ENCODE data around the gene NPY.

Gene NPY

GRCh38 chr7:24313777-24314176 is 29.8 kb downstream of the NPY start:
- no peak for DNase-seq (ENCODE audit: low spot score)

GRCh38 chr7:24316340-24316739 is 32.4 kb downstream of the NPY start:
- DNase-seq (ENCODE audit: low spot score): no peak

GRCh38 chr7:24318326-24318725 is 34.3 kb downstream of the NPY start:
- DNase-seq (ENCODE audit: low spot score): no peak

GRCh38 chr7:24319209-24319608 is 35.2 kb downstream of the NPY start:
- DNase-seq (ENCODE audit: low spot score): no peak

GRCh38 chr7:24323961-24324480 is 40.0 kb downstream of the NPY start:
- DNase-seq (ENCODE audit: low spot score): peak; percentile 95

- no peak for DNase-seq (ENCODE audit: low spot score)
Observed at GRCh38 chr7:24325708-24326107, 41.7 kb downstream of the NPY start.

GRCh38 chr7:24328050-24328449 is 44.1 kb downstream of the NPY start:
- no peak for DNase-seq (ENCODE audit: low spot score)

GRCh38 chr7:24328894-24329293 is 44.9 kb downstream of the NPY start:
- no peak for DNase-seq (ENCODE audit: low spot score)

GRCh38 chr7:24334012-24334411 is 50.0 kb downstream of the NPY start:
- no peak for DNase-seq (ENCODE audit: low spot score)

- peak; percentile 94 for DNase-seq (ENCODE audit: low spot score)
Observed at GRCh38 chr7:24334627-24335026, 50.6 kb downstream of the NPY start.

- no peak for DNase-seq (ENCODE audit: low spot score)
Observed at GRCh38 chr7:24336461-24336860, 52.5 kb downstream of the NPY start.

- DNase-seq (ENCODE audit: low spot score): no peak
Observed at GRCh38 chr7:24337180-24337579, 53.2 kb downstream of the NPY start.

- DNase-seq (ENCODE audit: low spot score): no peak
Observed at GRCh38 chr7:24339575-24339974, 55.6 kb downstream of the NPY start.

- no peak for DNase-seq (ENCODE audit: low spot score)
Observed at GRCh38 chr7:24340727-24341126, 56.7 kb downstream of the NPY start.

Measured in SK-N-DZ (cell line).